Mesenteric fat pad (tissue), 1 donor: ENCODE measurements around the gene POLRMT. TPM values are rescaled to one million over a fixed set of nuclear protein-coding genes. Genes with fewer than 3 reads are reported as not detected.
"Not testable (repeated sequence)": the region's sequence is repeated elsewhere in the genome, so short reads cannot be mapped to it uniquely, and the experiment has no call there.

ENCODE experiments used
- DNase-seq: peaks from one replicate; pipeline ENCODE4 v3.0.0-alpha.2; 2020; ENCODE audit warnings: low spot score
- long read RNA-seq: library from polyadenylated mRNA; unstranded; transcript quantifications from one replicate; pipeline ENCODE4 v2.0.0, GENCODE V29; 2020
- total RNA-seq: library from RNA; stranded (reverse); fragmentation: NEBNext Ultra II Directional; extraction: Animal tissue kit (Norgen Biotek cat#: 25700); gene quantifications from one replicate; pipeline ENCODE4 v1.2.1, GENCODE V29; 2021
- donor health status: DM: yes; HTN: yes; CAD: no.

The POLRMT gene
- 36.9 TPM for total RNA-seq
- long read RNA-seq, partial matches to known transcripts = 22 of 29 reads
- long read RNA-seq, other reads (novel, unspliced or antisense) = 5 of 29 reads

GRCh38 chr19:633068-633785 lies at the start of gene POLRMT:
TSS of gene POLRMT (minus strand) at chr19:633537. CDS start at chr19:633512, 25 bp downstream.
- DNase-seq = peak; percentile 99

GRCh38 chr19:682678-683320 lies 49.5 kb upstream of the POLRMT start:
- no peak for DNase-seq

GRCh38 chr19:681029-682019 lies 48.0 kb upstream of the POLRMT start:
- no peak for DNase-seq

DNA sequence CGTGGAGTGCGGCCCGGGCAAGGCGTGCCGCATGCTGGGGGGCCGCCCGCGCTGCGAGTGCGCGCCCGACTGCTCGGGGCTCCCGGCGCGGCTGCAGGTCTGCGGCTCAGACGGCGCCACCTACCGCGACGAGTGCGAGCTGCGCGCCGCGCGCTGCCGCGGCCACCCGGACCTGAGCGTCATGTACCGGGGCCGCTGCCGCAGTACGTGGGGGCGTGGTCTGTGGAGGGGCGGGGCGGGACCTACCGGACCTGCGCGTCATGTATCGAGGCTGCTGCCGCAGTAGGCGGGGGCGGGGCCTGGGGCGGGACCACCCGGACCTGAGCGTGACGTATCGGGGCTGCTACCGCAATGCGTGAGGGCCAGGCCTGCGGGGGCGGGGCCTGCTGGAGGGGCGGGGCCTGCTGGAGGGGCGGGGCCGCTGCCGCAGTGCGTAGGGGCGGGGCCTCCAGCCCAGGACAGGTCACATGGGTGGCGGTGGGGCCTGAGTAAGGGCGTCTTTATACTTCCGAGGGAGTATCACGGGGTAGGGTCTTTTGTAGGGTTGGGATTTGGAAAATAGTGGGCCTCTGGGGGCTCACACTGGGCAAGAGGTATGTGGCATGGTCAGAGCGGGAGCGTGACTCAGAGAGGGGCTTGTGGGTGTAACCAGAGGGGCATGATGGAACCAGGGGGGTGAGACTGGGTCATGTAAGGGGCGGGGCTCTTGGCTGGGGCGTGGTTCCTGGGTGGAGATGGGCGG lies 47.1 kb upstream of the POLRMT start:
- peak; percentile 100 for DNase-seq

DNA sequence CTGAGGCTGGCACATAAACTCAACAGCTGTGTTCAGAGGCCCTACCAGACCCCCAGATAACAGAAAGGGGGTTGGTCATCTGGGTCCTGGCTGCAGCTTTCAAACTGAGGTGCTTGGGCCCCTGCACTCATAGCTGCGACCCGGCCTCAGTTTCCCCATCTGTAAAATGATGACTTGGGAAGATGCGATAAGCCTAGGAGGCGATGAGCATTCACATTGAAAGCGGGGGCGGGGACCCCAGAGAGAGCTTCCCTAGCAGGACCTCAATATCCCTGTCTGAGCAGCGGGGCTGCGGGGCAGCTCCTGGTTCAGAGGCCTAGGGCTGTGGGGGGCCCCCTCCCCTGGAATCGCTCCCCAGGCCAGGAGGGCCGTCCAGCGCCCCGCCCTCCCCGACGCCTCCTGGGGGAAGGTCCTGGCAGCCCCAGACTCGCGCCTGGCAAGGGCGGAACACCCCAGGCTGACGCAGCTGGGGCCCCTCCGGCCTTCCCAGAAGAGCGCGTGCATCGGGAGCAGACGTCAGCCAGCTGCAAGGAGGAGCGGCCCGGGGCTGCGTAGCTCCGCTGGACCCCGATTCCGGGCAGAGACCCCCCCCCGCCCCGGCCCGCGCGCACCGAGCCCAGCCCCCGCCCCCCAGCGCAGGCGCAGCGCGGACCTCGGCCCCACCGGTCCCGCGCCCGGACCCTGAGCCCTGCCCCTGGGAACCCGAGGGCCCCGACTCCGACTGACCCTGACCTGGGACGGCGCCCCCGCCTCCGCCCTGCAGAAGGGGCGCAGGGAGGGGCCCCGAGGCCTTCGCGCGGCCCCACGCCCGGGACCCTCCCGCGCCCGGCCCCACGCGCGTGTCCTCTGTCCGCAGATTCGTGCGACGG lies 46.3 kb upstream of the POLRMT start:
- DNase-seq = peak; percentile 93

GRCh38 chr19:678791-679388 lies 45.6 kb upstream of the POLRMT start:
- no peak for DNase-seq

DNA sequence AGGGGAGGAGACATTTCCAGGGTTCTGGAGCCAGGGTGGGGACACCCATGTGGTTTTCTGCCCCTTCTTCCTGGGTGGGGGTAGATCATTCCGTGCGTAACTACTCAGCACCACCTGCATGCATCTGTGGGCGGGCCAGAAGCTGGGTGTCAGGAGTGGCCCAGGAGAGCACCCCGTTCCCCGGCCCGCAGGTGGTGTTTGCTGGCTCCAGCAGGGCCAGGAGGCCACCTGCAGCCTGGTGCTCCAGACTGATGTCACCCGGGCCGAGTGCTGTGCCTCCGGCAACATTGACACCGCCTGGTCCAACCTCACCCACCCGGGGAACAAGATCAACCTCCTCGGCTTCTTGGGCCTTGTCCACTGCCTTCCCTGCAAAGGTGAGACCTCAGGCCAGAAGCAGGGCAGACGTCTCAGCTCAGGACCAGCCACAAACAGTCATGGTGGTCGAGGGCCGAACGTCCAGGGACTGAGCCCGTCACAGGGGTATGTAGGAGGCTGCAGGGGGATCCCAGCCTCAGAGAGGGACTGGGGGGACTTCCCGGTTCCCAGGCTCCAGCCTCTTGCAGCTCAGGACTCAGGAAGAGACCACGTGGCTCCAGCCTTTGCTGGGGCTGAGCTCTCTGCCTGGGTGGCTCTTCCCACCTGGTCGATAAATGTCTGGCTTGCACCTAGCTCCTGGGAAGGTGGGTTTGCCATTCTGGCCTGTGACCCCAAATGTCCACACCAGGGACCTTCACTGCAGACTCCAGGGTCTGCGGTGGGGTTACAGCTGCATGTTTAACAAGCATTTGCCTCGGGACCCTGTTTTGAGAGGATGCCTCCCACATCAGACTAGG lies 44.5 kb upstream of the POLRMT start:
- peak; percentile 87 for DNase-seq

- DNase-seq = no peak
Measured at GRCh38 chr19:677201-677600, 43.9 kb upstream of the POLRMT start.

GRCh38 chr19:676339-677105 lies 43.2 kb upstream of the POLRMT start, which contains the start of gene FSTL3:
TSS of gene FSTL3 (plus strand) at chr19:676392. CDS start at chr19:676424, 32 bp downstream.
- DNase-seq = no peak

DNA sequence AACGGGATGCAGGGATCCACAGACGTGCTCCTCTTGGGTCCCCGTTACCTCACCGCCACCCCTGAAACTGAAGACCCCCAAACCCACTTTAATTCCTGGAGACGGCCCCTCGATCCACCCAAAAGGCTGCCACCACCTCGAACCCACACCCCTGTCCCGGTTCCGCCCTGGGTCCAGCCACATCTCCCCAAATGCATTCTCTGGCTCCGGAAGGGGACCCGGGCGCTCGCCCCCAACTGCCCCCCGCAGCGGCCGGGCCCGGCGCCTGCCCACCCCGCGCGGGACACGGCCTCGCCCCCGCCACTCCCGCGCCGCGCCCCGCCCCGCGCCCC lies 42.6 kb upstream of the POLRMT start:
- DNase-seq = no peak

DNA sequence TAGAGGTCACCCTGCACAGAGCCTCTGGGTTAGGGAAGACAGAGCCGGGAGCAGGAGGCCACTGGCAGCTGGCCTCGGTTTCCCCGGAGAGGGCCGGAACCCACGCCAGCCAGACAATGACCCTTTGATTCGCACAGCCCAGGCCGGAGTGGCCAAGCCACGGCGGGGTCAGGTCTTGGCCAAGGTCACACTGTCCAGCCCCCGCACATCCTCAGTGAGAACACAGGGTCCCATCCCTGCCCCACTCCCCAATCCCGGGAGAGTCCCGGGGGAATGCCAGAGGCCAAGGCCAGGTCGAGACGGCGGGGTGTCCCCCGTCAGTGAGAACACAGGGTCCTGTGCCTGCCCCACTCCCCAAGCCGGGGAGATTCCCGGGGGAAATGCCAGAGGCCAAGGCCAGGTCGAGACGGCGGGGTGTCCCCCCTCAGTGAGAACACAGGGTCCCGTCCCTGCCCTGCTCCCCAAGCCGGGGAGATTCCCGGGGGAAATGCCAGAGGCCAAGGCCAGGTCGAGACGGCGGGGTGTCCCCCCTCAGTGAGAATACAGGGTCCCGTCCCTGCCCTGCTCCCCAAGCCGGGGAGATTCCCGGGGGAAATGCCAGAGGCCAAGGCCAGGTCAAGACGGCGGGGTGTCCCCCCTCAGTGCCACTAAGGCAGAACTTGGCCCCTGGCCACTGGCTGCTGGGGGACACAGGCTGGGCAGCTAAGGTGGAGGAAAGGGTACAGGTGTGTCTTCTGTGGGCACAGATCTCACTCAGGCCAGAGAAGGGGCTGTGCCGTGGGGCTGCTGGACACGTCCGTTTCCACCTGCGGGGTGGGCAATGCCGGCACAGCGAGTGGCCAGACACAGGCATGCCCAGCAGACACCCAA lies 41.2 kb upstream of the POLRMT start:
- DNase-seq = no peak

DNA sequence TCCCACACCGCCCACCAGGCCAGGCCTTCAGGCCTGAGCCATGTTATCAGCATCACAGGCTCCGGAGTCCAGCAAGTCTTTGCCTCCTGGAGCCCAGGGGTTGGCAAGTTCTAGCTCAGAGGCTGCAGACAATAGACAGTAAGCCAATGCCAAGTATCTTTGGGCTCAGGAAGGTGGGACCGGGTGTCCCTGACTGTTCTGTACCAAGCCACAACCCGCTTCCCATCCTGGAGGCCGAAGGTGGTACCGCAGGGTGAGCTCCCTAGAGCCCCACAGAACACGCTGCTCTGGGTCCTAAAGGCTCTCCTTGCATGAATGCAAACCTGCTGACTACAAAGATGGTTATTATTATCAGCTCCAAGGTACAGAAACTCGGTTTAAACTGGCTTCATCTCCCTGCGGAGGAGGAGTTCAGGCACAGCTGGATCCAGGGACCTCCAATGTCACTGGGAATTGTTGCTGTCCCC lies 37.3 kb upstream of the POLRMT start:
- DNase-seq = no peak

DNA sequence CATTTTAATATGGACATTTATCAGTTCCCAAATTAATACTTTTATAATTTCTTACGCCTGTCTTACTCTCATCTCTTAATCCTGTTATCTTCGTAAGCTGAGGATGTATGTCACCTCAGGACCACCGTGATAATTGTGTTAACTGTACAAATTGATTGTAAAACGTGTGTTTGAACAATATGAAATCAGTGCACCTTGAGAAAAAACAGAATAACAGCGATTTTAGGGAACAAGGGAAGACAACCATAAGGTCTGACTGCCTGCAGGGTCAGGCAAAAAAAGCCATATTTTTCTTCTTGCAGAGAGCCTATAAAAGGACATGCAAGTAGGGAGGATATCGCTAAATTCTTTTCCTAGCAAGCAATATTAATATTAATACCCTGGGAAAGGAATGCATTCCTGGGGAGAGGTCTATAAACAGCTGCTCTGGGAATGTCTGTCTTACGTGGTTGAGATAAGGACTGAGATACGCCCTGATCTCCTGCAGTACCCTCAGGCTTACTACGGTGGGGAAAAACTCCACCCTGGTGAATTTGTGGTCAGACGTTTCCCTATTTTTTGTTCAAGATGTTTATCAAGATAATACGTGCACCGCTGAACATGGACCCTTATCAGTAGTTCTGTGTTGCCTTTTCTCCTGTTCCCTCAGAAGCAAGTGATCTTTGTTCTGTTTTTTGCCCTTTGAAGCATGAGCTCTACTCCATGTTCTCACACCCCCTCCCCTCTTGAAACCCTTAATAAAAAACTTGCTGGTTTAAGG lies 35.5 kb upstream of the POLRMT start:
- DNase-seq = not testable (repeated sequence)

GRCh38 chr19:666985-667573 lies 33.7 kb upstream of the POLRMT start:
- not testable (repeated sequence) for DNase-seq

DNA sequence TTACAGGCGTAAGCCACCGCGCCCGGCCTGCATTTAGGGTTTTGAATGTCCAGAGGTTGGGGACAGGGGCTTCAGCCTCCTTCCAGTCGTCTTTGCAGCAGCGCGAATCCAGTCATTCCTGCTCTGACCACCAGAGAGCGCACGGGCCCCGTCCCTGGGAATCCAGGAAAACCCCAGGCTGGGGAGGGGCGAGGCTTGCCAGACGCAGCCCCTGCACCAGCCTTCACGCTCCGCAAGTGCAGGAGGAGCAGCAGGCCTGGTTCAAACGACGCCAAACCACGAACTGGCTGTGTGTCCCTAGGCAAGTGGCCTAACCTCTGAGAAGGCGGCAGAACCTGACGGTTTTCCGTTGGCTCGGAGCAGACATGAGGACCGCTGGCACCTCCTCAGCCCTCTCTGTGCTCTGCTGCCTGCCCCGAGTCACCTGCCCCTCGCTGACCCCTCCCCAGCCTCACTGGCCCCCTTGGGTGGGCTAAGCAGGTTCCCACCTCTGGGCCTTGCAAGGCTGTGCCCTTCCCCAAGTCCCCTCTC lies 31.6 kb upstream of the POLRMT start:
- no peak for DNase-seq
